Measurements from ENCODE around the gene LLGL1.
A peak's percentile ranks its signal among the peaks of the same experiment; 100 is the strongest.

LLGL1 gene

DNA sequence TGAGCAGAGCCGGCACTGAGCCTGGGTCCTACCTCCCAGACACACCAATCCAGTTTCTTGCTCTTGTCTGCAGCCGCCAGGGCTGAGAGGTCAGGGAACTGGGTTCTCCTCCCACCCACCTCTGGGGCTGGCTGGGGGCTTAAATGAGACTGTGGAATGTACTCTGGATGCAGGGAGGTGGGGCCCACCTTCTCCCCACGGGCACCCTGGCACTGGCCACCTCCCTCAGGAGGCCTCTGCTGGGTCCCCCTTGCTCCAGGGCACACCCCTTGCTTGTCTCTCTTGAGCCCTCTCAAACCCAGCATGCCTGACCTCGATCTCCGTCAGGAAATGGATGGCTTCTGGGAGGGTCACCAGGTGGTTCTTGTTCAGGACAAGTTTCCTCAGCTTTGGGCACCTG lies 26.7 kb downstream of the LLGL1 start:
- DNase-seq (ENCODE audit: low read depth), result no peak

DNA sequence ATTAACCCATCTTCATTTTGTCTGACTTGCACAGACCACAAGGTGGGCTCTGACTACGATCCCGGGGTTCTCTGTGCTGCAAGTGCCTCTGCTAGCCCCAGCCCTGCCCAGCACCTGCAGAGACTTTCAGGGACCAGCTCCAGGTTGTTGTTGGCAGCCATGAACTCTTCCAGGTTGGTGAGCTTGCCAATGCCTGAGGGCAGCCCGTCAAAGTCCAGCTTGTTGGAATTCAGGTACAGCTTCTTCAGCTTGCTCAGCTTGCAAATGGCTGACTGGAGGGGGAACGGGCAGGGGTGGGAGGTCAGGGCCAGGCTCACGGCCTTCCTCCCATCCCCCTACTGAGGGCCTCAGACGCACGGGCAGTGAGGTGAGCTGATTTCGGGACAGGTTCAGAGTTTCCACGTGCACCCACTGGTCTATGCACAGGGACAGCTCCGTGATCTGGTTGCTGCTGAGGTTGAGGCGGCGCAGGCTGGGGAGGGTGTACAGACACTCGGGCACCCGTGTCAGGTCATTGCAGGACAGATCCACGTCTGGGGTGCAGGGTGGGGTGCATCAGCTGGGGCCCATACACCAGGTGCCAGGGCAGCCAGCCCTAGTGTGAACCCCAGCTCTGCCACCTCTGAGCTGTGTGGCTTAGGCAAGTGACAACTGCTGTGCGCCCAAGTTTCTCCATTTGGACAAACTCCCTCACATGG lies 27.9 kb downstream of the LLGL1 start:
- DNase-seq (ENCODE audit: low read depth), result no peak

- no peak for DNase-seq (ENCODE audit: low read depth)
Measured at GRCh38 chr17:18253947-18254821, 28.7 kb downstream of the LLGL1 start.

GRCh38 chr17:18254888-18255649 lies 29.6 kb downstream of the LLGL1 start:
- DNase-seq (ENCODE audit: low read depth), result no peak

- DNase-seq (ENCODE audit: low read depth), result no peak
Measured at GRCh38 chr17:18256351-18256750, 30.9 kb downstream of the LLGL1 start.

- DNase-seq (ENCODE audit: low read depth), result no peak
Measured at GRCh38 chr17:18256776-18257175, 31.3 kb downstream of the LLGL1 start.

- DNase-seq (ENCODE audit: low read depth), result no peak
Measured at GRCh38 chr17:18257268-18257981, 32.0 kb downstream of the LLGL1 start.

DNA sequence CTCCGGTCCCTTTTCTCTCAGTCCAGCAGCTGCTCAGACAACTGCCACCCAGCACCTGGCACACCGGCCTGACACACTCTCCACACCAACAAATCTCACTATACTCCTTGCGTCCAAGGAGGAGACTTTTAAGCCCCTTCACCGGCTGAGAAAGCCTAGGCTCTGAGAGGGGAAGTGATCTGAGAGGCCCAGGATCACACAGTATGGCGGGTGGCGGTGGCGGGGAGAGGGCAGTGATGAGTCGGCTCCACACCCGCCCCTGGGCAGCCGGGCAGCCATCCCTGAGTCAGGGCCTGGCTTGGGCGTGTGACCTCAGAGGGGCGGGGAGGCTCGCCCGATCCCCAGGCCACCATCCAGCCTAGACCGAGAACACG lies 32.5 kb downstream of the LLGL1 start:
- peak; percentile 77 for DNase-seq (ENCODE audit: low read depth)

DNA sequence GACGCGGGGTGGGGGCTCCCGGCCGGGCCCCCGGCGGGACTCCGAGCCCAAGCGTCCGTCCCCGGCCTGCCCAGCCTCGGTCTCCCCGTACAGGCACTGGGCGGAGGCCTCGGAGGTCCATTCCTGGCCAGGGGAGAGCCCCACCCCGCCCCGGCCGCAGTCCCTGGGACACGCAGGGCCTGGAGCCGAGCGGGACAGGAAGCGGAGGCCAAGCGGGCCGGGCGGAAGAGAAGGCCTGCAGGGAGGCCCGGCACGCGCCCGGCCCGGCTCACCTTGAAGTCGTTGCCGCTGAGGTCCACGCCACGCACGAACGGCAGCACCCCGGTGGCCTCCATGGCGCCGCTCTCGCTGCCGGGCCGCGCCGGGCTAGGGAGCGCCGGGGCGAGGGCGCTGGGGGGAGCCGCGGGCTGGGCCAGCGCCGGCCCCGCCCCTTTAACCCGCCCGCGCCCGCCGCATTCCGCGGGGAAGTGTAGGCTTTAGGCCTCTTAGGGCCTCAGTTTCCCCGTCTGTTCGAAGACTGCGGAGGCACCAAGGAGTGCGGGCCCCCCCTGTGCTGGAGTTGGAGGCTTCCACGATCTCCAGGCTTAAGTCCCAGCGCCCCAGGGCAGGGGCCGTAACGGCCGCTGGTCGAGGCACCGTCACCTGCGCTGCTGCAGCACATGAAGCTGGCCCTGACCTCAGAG lies 33.1 kb downstream of the LLGL1 start, which contains the start of gene FLII:
Gene FLII, minus strand, starts transcription at position 383 of the 683 bp plus-strand sequence. Its CDS starts 48 bp downstream, at position 335.
- DNase-seq (ENCODE audit: low read depth), result no peak

DNA sequence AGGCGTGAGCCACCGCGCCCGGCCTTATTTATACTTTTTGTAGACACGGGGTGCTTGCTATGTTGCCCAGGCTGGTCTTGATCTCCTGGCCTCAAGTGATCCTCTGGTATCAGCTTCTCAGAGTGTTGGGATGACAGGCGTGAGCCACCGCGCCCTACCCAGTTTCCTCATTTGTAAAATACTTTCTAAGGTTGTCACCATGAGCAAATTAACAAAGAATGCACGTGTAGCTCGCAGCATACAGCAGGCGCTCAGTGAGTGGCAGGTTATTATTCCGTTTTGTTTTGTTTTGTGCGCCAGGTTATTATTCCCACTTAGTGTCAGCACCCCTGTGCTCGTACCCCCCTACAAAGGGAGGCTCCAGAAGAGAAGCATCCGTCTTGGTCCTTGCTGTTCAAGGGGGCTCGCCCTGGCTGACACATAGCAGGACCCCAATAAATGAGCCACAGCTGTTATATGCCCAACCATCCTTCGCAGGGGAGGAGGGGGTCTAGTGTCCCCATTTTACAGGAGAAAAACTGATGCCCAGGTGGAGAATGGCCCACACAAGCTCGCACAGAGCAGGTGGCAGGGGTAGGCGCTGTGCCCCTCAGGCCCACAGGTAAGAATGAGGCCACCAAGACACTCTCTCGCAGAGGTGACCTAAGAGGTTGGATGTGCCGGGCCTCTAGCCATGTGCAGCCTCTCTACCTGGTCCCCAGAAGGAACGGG lies 34.3 kb downstream of the LLGL1 start:
- DNase-seq (ENCODE audit: low read depth), result no peak

GRCh38 chr17:18260332-18261145 lies 35.1 kb downstream of the LLGL1 start, which contains the start of gene MIEF2:
Gene MIEF2, plus strand, starts transcription at chr17:18260662. Its CDS starts 2,059 bp downstream, at chr17:18262721.
- DNase-seq (ENCODE audit: low read depth), result peak; percentile 93

DNA sequence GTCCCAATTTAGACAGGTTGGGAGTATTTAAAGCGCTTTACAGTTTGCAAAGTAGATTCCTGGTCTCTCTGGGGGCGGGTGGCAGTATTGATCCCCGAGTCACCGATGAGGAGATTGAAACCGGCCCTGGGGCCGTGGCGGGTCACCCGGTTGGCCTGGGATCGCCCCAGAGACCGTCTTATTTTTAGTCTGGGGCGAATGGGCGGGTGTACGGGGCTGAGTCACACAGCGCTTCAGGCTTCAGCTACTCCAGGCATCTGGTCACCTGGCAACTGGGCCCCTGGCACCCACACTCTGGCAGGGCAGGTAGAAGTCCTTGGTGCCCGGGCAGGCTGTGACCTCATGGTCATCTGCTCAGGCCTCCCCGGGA lies 35.7 kb downstream of the LLGL1 start:
- DNase-seq (ENCODE audit: low read depth), result peak; percentile 36

DNA sequence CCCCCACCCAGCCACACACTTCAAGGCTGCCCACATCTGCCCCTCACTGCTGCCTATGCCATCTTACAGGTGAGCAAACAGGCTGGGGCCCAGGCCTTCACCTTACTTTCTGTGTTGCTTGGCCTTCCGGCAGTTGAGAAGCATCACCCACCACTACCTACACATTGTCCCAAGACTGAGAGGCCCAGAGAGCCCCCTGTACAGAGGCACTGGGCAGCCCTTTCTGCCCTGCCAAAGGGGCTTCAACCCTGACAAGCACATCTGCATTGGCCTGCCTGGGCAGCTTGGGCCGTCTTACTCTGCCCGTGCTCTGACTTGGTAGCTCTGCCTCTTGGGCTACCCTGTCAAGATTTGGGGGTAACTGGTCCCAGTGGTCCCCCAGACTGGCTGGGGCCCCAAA lies 36.2 kb downstream of the LLGL1 start:
- DNase-seq (ENCODE audit: low read depth), result no peak

DNA sequence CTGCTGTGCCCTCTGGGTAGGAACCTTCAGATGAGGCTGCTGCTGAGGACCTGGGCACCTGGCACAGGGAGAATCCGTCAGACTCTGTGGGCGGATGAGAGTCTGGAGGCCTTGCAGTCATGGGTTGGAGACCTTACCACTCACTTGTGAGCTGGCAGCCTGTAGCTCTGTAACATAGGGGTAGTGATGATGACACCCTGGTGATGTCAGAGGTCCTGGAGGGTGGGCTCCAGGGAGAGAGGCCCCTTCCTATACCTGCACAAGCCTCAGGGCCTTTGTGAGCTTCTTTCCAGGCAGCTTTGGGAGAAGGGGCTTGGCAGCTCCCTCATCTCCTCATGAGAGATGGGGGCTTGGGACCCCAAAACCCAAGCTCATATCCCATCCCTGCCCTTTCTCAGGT lies 36.7 kb downstream of the LLGL1 start:
- DNase-seq (ENCODE audit: low read depth), result no peak

DNA sequence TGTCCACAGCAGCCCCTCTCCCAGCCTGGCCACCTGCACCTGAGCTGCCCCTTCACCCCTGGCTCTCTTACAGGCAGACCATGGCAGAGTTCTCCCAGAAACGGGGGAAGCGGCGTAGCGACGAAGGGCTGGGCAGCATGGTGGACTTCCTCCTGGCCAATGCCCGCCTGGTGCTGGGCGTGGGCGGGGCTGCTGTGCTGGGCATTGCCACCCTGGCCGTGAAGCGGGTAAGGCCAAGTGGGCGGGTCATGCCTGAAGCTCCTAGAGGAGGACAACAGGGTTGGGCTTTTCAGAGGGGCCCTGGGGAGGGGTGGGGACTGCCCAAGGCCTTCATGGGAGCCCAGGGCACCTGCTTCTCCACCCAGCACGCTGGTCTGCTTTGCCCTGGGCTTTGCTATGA lies 37.2 kb downstream of the LLGL1 start:
- no peak for DNase-seq (ENCODE audit: low read depth)

DNA sequence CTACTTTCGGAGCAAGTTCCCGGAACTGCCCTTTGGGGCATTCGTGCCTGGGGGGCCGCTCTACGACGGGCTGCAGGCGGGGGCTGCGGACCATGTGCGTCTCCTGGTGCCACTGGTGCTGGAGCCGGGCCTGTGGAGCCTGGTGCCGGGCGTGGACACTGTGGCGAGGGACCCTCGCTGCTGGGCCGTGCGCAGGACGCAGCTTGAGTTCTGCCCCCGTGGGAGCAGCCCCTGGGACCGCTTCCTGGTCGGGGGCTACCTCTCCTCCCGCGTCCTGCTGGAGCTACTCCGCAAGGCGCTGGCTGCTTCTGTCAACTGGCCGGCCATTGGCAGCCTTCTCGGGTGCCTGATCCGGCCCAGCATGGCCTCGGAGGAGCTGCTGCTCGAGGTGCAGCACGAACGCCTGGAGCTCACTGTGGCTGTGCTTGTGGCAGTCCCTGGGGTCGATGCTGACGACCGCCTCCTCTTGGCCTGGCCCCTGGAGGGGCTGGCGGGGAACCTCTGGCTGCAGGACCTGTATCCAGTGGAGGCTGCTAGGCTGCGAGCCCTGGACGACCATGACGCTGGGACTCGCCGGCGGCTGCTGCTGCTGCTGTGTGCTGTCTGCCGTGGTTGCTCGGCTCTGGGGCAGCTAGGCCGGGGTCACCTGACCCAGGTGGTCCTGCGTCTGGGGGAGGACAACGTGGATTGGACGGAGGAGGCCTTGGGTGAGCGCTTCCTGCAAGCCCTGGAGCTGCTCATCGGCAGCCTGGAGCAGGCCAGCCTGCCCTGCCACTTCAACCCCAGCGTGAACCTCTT lies 38.6 kb downstream of the LLGL1 start:
- no peak for DNase-seq (ENCODE audit: low read depth)

DNA sequence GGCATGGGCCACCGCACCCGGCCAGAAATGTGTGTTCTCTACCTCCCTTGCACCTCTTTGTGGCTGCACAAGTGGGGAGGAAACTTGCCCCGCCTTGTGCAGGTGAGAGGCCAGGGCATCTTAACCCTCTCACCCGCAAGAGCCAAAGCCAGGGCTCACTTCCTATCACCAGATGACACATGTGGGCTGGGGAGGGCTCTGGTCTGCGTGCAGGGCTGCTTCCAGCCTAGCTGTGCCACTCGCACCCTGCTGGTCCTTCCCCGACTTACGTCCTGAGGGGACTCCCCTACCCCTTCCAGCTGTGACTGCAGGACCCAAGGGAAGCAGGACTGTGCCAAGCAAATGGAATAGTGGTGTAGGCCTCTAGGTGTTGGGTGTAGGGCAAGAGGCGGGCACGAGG lies 41.9 kb downstream of the LLGL1 start:
- no peak for DNase-seq (ENCODE audit: low read depth)

- DNase-seq (ENCODE audit: low read depth), result no peak
Measured at GRCh38 chr17:18267927-18268711, 42.7 kb downstream of the LLGL1 start.
